ENCODE results near the gene ANXA2. TPM values are rescaled to one million over a fixed set of nuclear protein-coding genes. Genes with fewer than 3 reads are reported as not detected.
"Not testable (repeated sequence)": the region's sequence is repeated elsewhere in the genome, so short reads cannot be mapped to it uniquely, and the experiment has no call there.

The ANXA2 gene
- total RNA-seq, 1 donor, result 3,136 TPM

DNA sequence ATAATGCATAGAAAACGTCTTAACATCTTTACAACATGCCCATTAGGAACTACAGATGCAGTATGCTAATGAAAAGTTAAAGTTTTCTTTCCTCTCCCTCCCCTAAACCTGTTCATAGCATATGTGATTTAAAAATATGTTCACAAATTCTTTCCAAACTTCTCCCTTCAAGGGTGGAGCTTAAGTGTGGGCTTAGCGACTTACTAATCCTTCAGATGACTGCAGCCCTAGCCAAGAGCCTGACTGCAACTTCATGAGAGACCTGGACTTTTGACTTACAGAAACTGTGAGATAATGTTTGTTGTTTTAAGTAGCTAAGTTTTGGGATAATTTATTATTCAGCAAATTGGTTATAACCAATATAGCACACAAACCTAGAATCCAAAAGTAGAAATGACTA lies 22.0 kb upstream of the ANXA2 start:
- H3K4me3 ChIP-seq (ENCODE audit: low read depth, low read length), result no peak overlapping the region
- peak; percentile 73 for DNase-seq (ENCODE audit: low read depth)

DNA sequence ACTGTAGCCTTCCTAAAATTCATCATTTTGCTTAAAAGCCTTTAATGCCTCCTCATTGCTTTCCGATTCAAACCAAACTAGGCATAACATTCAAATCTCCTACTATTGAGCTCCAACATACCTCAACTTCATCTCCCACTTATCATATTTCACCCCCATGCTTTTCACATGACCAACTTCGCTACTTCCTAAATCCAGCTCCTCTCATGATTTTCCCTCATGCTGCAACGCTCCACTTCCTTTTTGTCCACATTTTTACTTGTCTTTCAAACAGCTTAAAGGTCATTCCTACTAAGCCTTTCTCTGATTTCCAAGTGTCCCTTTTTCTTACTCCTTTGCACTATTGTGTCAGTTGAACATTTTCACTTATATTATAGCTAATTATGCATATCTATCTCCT lies 20.3 kb upstream of the ANXA2 start:
- H3K4me3 ChIP-seq (ENCODE audit: low read depth, low read length), result no peak overlapping the region
- DNase-seq (ENCODE audit: low read depth), result no peak
- TF ChIP-seq, protein P1, sequence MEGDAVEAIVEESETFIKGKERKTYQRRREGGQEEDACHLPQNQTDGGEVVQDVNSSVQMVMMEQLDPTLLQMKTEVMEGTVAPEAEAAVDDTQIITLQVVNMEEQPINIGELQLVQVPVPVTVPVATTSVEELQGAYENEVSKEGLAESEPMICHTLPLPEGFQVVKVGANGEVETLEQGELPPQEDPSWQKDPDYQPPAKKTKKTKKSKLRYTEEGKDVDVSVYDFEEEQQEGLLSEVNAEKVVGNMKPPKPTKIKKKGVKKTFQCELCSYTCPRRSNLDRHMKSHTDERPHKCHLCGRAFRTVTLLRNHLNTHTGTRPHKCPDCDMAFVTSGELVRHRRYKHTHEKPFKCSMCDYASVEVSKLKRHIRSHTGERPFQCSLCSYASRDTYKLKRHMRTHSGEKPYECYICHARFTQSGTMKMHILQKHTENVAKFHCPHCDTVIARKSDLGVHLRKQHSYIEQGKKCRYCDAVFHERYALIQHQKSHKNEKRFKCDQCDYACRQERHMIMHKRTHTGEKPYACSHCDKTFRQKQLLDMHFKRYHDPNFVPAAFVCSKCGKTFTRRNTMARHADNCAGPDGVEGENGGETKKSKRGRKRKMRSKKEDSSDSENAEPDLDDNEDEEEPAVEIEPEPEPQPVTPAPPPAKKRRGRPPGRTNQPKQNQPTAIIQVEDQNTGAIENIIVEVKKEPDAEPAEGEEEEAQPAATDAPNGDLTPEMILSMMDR (IDR thresholded peaks at IDR 0.05; ENCODE audit: insufficient read depth, low read length), result no peak

More for the DNA sequence above, 22.0 kb upstream of the ANXA2 start:
- TF ChIP-seq, protein P1 (IDR thresholded peaks at IDR 0.05; ENCODE audit: insufficient read depth, low read length), result no peak

DNA sequence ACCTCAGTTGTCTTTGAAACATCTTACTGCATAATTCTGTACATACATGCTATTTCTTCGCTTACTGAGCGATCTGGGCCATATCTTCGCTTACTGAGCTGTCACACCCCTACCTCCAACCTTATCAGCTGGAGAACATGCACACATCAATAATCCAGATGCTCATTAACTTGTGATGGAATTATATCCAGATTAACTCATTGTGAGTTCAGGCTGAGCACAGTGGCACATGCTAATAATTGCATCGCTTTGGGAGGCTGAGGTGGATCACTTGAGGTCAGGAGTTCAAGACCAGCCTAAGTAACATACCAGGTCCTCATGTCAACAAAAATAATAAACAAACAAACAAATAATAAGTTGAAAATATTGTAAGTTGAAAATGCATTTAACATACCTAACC lies 19.3 kb upstream of the ANXA2 start:
- H3K4me3 ChIP-seq (ENCODE audit: low read depth, low read length), result no peak overlapping the region
- no peak for DNase-seq (ENCODE audit: low read depth)
- TF ChIP-seq, protein P1 (IDR thresholded peaks at IDR 0.05; ENCODE audit: insufficient read depth, low read length), result no peak

DNA sequence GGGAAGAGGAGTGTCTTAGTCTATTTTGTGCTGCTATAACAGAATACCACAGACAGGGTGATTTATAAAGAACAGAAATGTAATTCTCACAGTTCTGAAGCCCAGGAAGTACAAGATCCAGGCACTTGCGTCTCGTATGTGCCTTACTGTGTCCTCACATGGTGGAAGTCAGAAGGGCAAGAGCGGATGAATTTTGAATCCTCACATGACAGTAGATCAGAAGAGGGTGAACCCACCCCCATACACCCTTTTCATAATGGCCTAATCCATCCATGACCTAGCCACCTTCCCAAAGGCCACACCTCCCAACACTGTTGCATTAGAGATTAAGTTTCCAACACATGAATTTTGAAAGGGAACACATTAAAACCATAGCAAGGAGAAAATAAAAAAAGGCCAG lies 18.7 kb upstream of the ANXA2 start:
- DNase-seq (ENCODE audit: low read depth), result no peak
- TF ChIP-seq, protein P1 (IDR thresholded peaks at IDR 0.05; ENCODE audit: insufficient read depth, low read length), result no peak
- H3K4me3 ChIP-seq (ENCODE audit: low read depth, low read length), result no peak overlapping the region

DNA sequence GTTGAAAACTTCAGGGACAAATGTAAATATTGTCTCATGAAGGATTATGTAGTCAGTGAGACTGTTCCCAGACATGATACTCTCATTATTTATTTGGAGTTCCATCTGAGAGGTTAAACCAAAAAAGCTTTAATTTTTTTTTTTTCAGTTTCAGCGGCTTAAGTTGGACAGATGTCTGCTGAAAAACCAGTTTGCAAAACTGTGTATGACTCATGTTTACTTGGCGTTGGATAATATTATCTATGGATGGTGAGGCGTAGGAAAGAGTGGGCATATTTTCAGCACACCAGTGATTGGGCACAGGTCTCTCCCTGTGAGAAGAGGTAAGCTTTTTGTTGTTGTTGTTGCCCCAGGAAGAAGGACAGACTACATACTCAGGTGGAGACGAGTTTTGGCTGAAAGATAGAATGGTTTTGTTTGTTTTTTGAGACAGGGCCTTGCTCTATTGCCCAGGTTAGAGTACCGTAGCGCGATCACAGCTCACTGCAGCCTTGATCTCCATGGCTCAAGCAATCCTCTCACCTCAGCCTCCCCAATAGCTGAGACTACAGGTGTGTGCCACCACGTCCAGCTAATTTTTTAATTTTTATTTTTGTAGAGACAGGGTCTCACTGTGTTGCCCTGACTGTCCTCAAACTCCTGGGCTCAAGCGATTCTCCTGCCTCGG lies 16.4 kb upstream of the ANXA2 start:
- H3K4me3 ChIP-seq (ENCODE audit: low read depth, low read length), result no peak overlapping the region
- TF ChIP-seq, protein P1 (IDR thresholded peaks at IDR 0.05; ENCODE audit: insufficient read depth, low read length), result no peak
- DNase-seq (ENCODE audit: low read depth), result peak; percentile 63

DNA sequence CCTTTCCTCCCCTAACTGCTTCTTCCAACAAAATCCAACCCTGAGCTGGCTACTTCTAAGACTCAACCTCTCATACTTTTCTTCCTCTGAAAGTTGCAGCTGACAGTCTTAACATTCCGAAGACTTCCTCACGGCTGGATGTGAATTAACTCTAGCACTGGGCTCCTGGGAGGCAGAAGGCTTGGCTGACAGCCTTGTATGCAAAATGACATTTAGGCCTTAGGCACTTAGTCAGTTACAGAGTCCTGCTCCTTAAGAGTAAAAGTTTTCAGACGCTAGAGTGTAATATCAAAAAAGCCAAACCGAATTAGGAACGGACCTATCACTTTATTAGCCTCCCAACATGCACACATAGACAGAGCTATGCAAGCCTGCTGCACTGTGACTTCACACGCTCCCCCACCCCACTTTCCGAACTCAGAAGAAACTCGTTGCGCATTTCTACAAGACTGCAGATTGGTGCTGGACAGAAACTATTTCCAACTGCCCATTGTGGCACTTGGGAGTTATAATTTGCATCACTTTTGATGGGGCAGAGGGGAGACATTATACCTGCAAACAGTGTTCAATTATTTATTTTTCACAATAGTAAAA lies 15.5 kb upstream of the ANXA2 start:
- H3K4me3 ChIP-seq (ENCODE audit: low read depth, low read length), result no peak overlapping the region
- TF ChIP-seq, protein P1 (IDR thresholded peaks at IDR 0.05; ENCODE audit: insufficient read depth, low read length), result no peak
- DNase-seq (ENCODE audit: low read depth), result peak; percentile 40

DNA sequence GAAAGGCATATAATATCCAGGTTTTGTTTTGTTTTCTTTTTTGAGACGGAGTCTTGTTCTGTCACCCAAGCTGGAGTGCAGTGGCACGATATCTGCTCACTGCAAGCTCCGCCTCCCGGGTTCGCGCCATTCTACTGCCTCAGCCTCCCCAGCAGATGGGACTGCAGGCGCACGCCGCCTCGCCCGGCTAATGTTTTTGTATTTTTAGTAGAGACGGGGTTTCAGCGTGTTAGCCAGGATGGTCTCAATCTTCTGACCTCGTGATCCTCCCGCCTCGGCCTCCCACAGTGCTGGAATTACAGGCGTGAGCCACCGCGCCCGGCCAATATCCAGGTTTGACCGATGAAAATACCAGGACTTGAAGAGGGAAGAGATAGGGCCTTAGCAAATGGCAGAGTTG lies 15.0 kb upstream of the ANXA2 start:
- DNase-seq (ENCODE audit: low read depth); H3K4me3 ChIP-seq (ENCODE audit: low read depth, low read length): not testable (repeated sequence)
